IMR-90 (cell line): Measurements from ENCODE around the gene LRFN2. TPM values are rescaled to one million over a fixed set of nuclear protein-coding genes. Genes with fewer than 3 reads are reported as not detected.

ENCODE experiments used
- ATAC-seq: fragments of 200-7000 bp; cut with Tn5 transposase; 2 replicates; pipeline ENCODE4 v1.9.1; 2020; ENCODE audit warnings: low read depth, mild to moderate bottlenecking, moderate library complexity
- BruUV-seq: library from RNA; stranded (reverse); fragments of 400-500 nt; replicated peaks from 2 replicates; lab custom pipeline; 2021; lab: Mats Ljungman, UMichigan
- CTCF ChIA-PET: fragments of 300-600 bp; formaldehyde crosslinking; extraction: SDS; loops from one replicate; lab custom pipeline; 2021; ENCODE audit warnings: antibody characterized with exemption; lab: Yijun Ruan, JAX
- POLR2A ChIA-PET: fragments of 300-600 bp; sonication (Branson Sonifier 250); formaldehyde crosslinking; loops from one replicate; lab custom pipeline; 2022; ENCODE audit warnings: antibody characterized with exemption; ENCODE audit not compliant: unreplicated experiment; lab: Charles Lee
- DNase-seq: peaks from one replicate; pipeline ENCODE4 v3.0.0; 2013
- H2AFZ ChIP-seq: replicated peaks from 2 replicates; pipeline ENCODE3; 2013; ENCODE audit warnings: low read length, mild to moderate bottlenecking; ENCODE audit not compliant: poor library complexity
- H2AK5ac ChIP-seq: 2 replicates; pipeline ENCODE4 v1.6.1; 2013; ENCODE audit warnings: low read depth, low read length, inconsistent platforms
- H2AK9ac ChIP-seq: replicated peaks from 2 replicates; pipeline ENCODE3; 2013; ENCODE audit warnings: mild to moderate bottlenecking, low read depth, low read length, moderate library complexity; ENCODE audit not compliant: poor library complexity
- H2BK120ac ChIP-seq: 2 replicates; pipeline ENCODE4 v1.6.1; 2013; ENCODE audit warnings: low read depth, low read length, inconsistent platforms
- H2BK15ac ChIP-seq: 3 replicates; pipeline ENCODE4 v1.6.1; 2013; ENCODE audit warnings: low read depth, low read length, inconsistent platforms
- H2BK20ac ChIP-seq: 2 replicates; pipeline ENCODE4 v1.6.1; 2013; ENCODE audit warnings: low read depth, mild to moderate bottlenecking, inconsistent platforms, low read length, moderate library complexity
- H2BK5ac ChIP-seq: 2 replicates; pipeline ENCODE4 v1.6.1; 2013; ENCODE audit warnings: mild to moderate bottlenecking, low read depth, low read length, inconsistent platforms; ENCODE audit not compliant: poor library complexity, severe bottlenecking
- H3K14ac ChIP-seq: replicated peaks from 2 replicates; pipeline ENCODE4 v1.6.1; 2013; ENCODE audit warnings: low read depth, low read length, inconsistent platforms
- H3K18ac ChIP-seq: 2 replicates; pipeline ENCODE4 v1.6.1; 2013; ENCODE audit warnings: low read depth, low read length, control low read depth
- H3K23ac ChIP-seq: 2 replicates; pipeline ENCODE4 v1.6.1; 2013; ENCODE audit warnings: low read depth, low read length, inconsistent platforms
- H3K27ac ChIP-seq: 2 replicates; pipeline ENCODE4 v1.5.1; 2013; ENCODE audit warnings: mild to moderate bottlenecking, control low read depth, low read length; ENCODE audit not compliant: insufficient read depth
- H3K27me3 ChIP-seq: 2 replicates; pipeline ENCODE4 v1.6.1; 2013; ENCODE audit warnings: low read length; ENCODE audit not compliant: control insufficient read depth, insufficient read depth
- H3K36me3 ChIP-seq: 2 replicates; pipeline ENCODE4 v1.6.1; 2013; ENCODE audit warnings: low read length, mixed read lengths; ENCODE audit not compliant: control insufficient read depth, insufficient read depth
- H3K4ac ChIP-seq: 2 replicates; pipeline ENCODE4 v1.6.1; 2013; ENCODE audit warnings: low read depth, low read length, inconsistent platforms
- H3K4me1 ChIP-seq: 2 replicates; pipeline ENCODE4 v1.6.1; 2013; ENCODE audit warnings: low read length, mixed read lengths; ENCODE audit not compliant: control insufficient read depth, insufficient read depth
- H3K4me2 ChIP-seq: 2 replicates; pipeline ENCODE4 v1.6.1; 2013; ENCODE audit warnings: low read depth, mild to moderate bottlenecking, control low read depth, low read length, moderate library complexity
- H3K4me3 ChIP-seq: 2 replicates; pipeline ENCODE4 v1.5.1; 2013; ENCODE audit warnings: low read depth, mild to moderate bottlenecking, control low read depth, low read length, moderate library complexity; ENCODE audit not compliant: insufficient read depth
- H3K56ac ChIP-seq: 2 replicates; pipeline ENCODE4 v1.6.1; 2013; ENCODE audit warnings: low read length, inconsistent platforms; ENCODE audit not compliant: insufficient read depth; ENCODE audit errors: extremely low read depth
- H3K79me1 ChIP-seq, 2 experiments: 2 replicates each; pipeline ENCODE4 v1.6.1; 2013; ENCODE audit warnings: low read length in 2 of 2, inconsistent platforms in 1 of 2, low read depth in 1 of 2
- H3K9ac ChIP-seq: 2 replicates; pipeline ENCODE4 v1.6.1; 2013; ENCODE audit warnings: low read depth, low read length, control low read depth
- H3K9me1 ChIP-seq: 2 replicates; pipeline ENCODE4 v1.6.1; 2013; ENCODE audit warnings: low read length, inconsistent platforms; ENCODE audit not compliant: insufficient read depth
- H3K9me3 ChIP-seq: 2 replicates; pipeline ENCODE4 v1.6.1; 2013; ENCODE audit warnings: low read length; ENCODE audit not compliant: control insufficient read depth, insufficient read depth
- H4K20me1 ChIP-seq: 2 replicates; pipeline ENCODE4 v1.6.1; 2013; ENCODE audit warnings: low read length, inconsistent platforms; ENCODE audit not compliant: insufficient read depth
- H4K5ac ChIP-seq: 2 replicates; pipeline ENCODE4 v1.6.1; 2013; ENCODE audit warnings: mild to moderate bottlenecking, low read depth, low read length, control low read depth
- H4K8ac ChIP-seq, 2 experiments: 2 replicates each; pipeline ENCODE4 v1.6.1; 2013; ENCODE audit warnings: low read depth in 2 of 2, low read length in 2 of 2, control low read depth in 1 of 2, inconsistent platforms in 1 of 2
- H4K91ac ChIP-seq: 2 replicates; pipeline ENCODE4 v1.6.1; 2013; ENCODE audit warnings: low read depth, low read length, inconsistent platforms; ENCODE audit not compliant: insufficient read depth
- BHLHE40 ChIP-seq: fragments of 150-350 bp; IDR thresholded peaks from 2 replicates; pipeline ENCODE4 v1.6.1; 2016; ENCODE audit warnings: mild to moderate bottlenecking, low read depth, low read length
- CEBPB ChIP-seq: IDR thresholded peaks from 2 replicates; pipeline ENCODE4 v1.6.1; 2012; ENCODE audit warnings: low read depth, low read length, improper control_type of control experiment
- NFE2L2 ChIP-seq: fragments of 150-350 bp; IDR thresholded peaks from 2 replicates; pipeline ENCODE4 v1.6.1; 2016; ENCODE audit warnings: low read depth, mild to moderate bottlenecking, low read length
- POLR2A ChIP-seq: IDR thresholded peaks from 2 replicates; pipeline ENCODE4 v1.6.1; 2012; ENCODE audit warnings: mild to moderate bottlenecking, low read depth, low read length
- RFX5 ChIP-seq: IDR thresholded peaks from 2 replicates; pipeline ENCODE4 v1.8.0; 2012; ENCODE audit warnings: low read depth, mild to moderate bottlenecking, low read length, moderate library complexity
- WGBS, 2 experiments: methylation state at CpG; one replicate each; pipeline versions ENCODE4 v1.1.5 to v1.1.7; 2013; ENCODE audit warnings: missing lambda C conversion rate in 2 of 2; ENCODE audit not compliant: insufficient read length in 1 of 2; ENCODE audit errors: extremely low coverage in 2 of 2; 5-methylcytosine and 5-hydroxymethylcytosine counted together
- dilution Hi-C: fragments of 300-500 bp; cut with HindIII; formaldehyde crosslinking; loops from one replicate; pipeline ENCODE4 v1.14.3; 2018; ENCODE audit warnings: low sequenced_read_pairs; ENCODE audit not compliant: unreplicated experiment
- in situ Hi-C: fragments of 300-500 bp; cut with MboI; formaldehyde crosslinking; loops from 3 replicates; pipeline ENCODE4 v1.14.3; 2019; ENCODE audit warnings: low sequenced_read_pairs, inconsistent platforms, mixed read lengths
- intact Hi-C: fragments of 100-400 bp; cut with micrococcal nuclease; formaldehyde crosslinking; loops from 2 replicates; pipeline ENCODE4 v1.10.0; 2022
- polyA plus RNA-seq, 3 experiments: library from polyadenylated mRNA; depleted of rRNA; stranded (reverse); fragments of >200 nt; gene quantifications; 2 replicates each; pipeline ENCODE4 v1.2.3, GENCODE V29; 2012; ENCODE audit warnings: low replicate concordance in 1 of 3
- total RNA-seq: library from RNA; depleted of rRNA; stranded (reverse); fragments of >200 nt; gene quantifications from 2 replicates; pipeline ENCODE4 v1.2.3, GENCODE V29; 2012

Gene LRFN2
- total and polyA plus RNA-seq, 2 of the 4 experiments (the other 2 are of a cell fraction), result not detected

- no peaks in the 10 kb centered on the region for H3K36me3 ChIP-seq
- no peak overlapping the region for H3K14ac ChIP-seq
- H3K18ac ChIP-seq, result no peak overlapping the region
- ATAC-seq (no peak), DNase-seq (no peak)
- H2BK5ac ChIP-seq, result no peak overlapping the region
- H3K79me1 ChIP-seq, result no peaks in the 10 kb centered on the region
- H3K27ac ChIP-seq, result no peak overlapping the region
- H2BK15ac ChIP-seq, result no peak overlapping the region
- dilution Hi-C loops, result no loop called here
- no peak overlapping the region for H4K8ac ChIP-seq
- no peaks in the 10 kb centered on the region for H3K9me3 ChIP-seq
- 67% methylated on average over 1 of the region's 6 CpGs; no CpG with 5 or more reads in 1 of the 2 experiments for WGBS, 2 experiments
- no peak overlapping the region for H3K4ac ChIP-seq
- H3K27me3 ChIP-seq, result no peaks in the 10 kb centered on the region
- CTCF ChIA-PET, result no interaction called here
- BruUV-seq, result no TSS peak
- no peak overlapping the region for H2BK120ac ChIP-seq
- no peak overlapping the region for H3K4me2 ChIP-seq
- H2AK5ac ChIP-seq, result no peak overlapping the region
- no peak overlapping the region for H4K91ac ChIP-seq
- H3K4me1 ChIP-seq, result no peaks in the 10 kb centered on the region
- no peak overlapping the region for H3K9ac ChIP-seq
- no peak overlapping the region for H2AK9ac ChIP-seq
- H4K20me1 ChIP-seq, result no peaks in the 10 kb centered on the region
- no peak overlapping the region for H3K56ac ChIP-seq
- TF ChIP-seq CEBPB, result no peak
- TF ChIP-seq RFX5, result no peak
- TF ChIP-seq BHLHE40, result no peak
- TF ChIP-seq POLR2A, result no peak
- TF ChIP-seq NFE2L2, result no peak
- intact Hi-C loops, result no loop called here
- in situ Hi-C loops, result no loop called here
- no peak overlapping the region for H3K4me3 ChIP-seq
- H3K23ac ChIP-seq, result no peak overlapping the region
- no peak overlapping the region for H2AFZ ChIP-seq
- no peaks in the 10 kb centered on the region for H3K9me1 ChIP-seq
- no peak overlapping the region for H2BK20ac ChIP-seq
- POLR2A ChIA-PET, result no interaction called here
- no peak overlapping the region for H4K5ac ChIP-seq
Measured at GRCh38 chr6:40353197-40353966, 233.8 kb downstream of the LRFN2 start.
